ENCODE measurements around the gene NTN4. TPM values are rescaled to one million over a fixed set of nuclear protein-coding genes. Genes with fewer than 3 reads are reported as not detected.
"Not testable (repeated sequence)": the region's sequence is repeated elsewhere in the genome, so short reads cannot be mapped to it uniquely, and the experiment has no call there.

Gene NTN4
- total RNA-seq, 6 donors from 2014 or later: 74.1 to 115 (median 94.3) TPM

GRCh38 chr12:95658386-95658785 is 132.2 kb downstream of the NTN4 start:
- Histone ChIP-seq H3K4me1 (peaks cover 0 to 2% (median 0%) of the 10 kb centered on the region in 4 donors), H3K9me3 (no peaks in the 10 kb centered on the region), H3K36me3 (peaks cover 0 to 3% (median 0%) of the 10 kb centered on the region in 4 donors), H3K27me3 (no peaks in the 10 kb centered on the region), H3K27ac (no peak overlapping the region), H3K4me3 (no peak overlapping the region)
- no peak for TF ChIP-seq EP300 (IDR thresholded peaks at IDR 0.05)
- no peak for TF ChIP-seq POLR2A (IDR thresholded peaks at IDR 0.05)
- WGBS, 2 donors: 67 to 69% methylated on average over 6 of the region's 6 CpGs
- DNase-seq: no peak
- no peak for ATAC-seq (ENCODE audit: low FRiP score in 2 of 2)

- DNase-seq; H3K36me3 ChIP-seq; ATAC-seq (ENCODE audit: low FRiP score in 2 of 2); H3K4me3 ChIP-seq; H3K4me1 ChIP-seq; H3K27ac ChIP-seq; H3K27me3 ChIP-seq; H3K9me3 ChIP-seq: not testable (repeated sequence)
- WGBS, 2 donors: 79 to 94% methylated on average over 3 of the region's 3 CpGs
Measured at GRCh38 chr12:95654665-95655064, 135.9 kb downstream of the NTN4 start.

- no peak overlapping the region for H3K4me3 ChIP-seq
- H3K9me3 ChIP-seq: no peaks in the 10 kb centered on the region
- H3K27ac ChIP-seq: peak overlapping the region in 1 of 4 donors; percentile 30
- no peaks in the 10 kb centered on the region for H3K27me3 ChIP-seq
- H3K4me1 ChIP-seq: peaks cover 0 to 3% (median 0%) of the 10 kb centered on the region in 4 donors
- peak; percentile 55 to 80 for ATAC-seq (ENCODE audit: low FRiP score in 2 of 2)
- 69 to 73% methylated on average over 9 of the region's 9 CpGs for WGBS, 2 donors
- peak in 1 of 2 donors; percentile 31 for DNase-seq
- no peak for TF ChIP-seq POLR2A (IDR thresholded peaks at IDR 0.05)
- TF ChIP-seq EP300 (IDR thresholded peaks at IDR 0.05): peak in 1 of 4 donors; percentile 67
- no peaks in the 10 kb centered on the region for H3K36me3 ChIP-seq
Measured at GRCh38 chr12:95653771-95654546, 136.6 kb downstream of the NTN4 start.

GRCh38 chr12:95651681-95652080 is 138.9 kb downstream of the NTN4 start:
- 87 to 90% methylated on average over 6 of the region's 6 CpGs for WGBS, 2 donors
- H3K4me1 ChIP-seq: peaks cover 0 to 3% (median 0%) of the 10 kb centered on the region in 4 donors
- H3K27ac ChIP-seq: no peak overlapping the region
- H3K9me3 ChIP-seq: no peaks in the 10 kb centered on the region
- no peaks in the 10 kb centered on the region for H3K27me3 ChIP-seq
- no peaks in the 10 kb centered on the region for H3K36me3 ChIP-seq
- TF ChIP-seq CTCF (IDR thresholded peaks at IDR 0.05) (no peak), EP300 (IDR thresholded peaks at IDR 0.05) (no peak), POLR2AphosphoS5 (IDR thresholded peaks at IDR 0.05) (no peak), POLR2A (IDR thresholded peaks at IDR 0.05) (no peak)
- no peak overlapping the region for H3K4me3 ChIP-seq
- DNase-seq: no peak
- ATAC-seq (ENCODE audit: low FRiP score in 2 of 2): no peak

DNA sequence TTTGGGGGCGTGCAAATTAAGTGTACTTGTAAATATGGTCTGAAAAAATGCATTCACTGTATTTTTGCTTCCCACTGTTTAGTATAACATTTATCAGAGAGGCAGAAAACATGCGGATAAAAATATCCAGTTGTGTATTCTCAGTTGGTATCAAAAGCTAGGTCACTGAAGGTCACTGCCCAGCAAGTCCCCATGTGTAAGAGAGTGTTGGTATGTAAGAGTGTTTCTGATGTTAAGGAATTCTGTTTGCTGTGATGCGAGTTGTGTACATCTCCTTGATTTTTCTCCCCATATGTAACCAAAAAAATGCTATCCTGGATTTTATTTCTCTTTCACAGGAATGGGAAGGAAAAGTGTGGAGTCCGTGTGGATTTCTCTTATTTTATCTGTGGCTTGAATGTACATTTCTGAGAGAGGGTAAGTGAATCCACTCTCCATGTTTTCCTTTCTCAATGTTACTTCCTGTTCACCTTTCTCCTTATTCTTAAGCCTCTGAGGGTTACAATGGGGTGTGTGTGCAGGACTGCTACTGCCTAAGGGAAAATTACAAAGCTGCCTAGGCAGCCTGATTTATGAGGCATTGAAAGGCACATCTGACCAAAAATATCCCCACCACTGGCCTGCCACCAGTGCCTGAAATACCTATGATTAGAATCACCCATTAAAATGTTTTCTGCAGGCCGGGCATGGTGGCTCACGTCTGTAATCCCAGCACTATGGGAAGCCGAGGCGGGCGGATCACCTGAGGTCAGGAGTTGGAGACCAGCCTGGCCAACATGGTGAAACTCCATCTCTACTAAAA is 141.4 kb downstream of the NTN4 start:
- no peaks in the 10 kb centered on the region for H3K27me3 ChIP-seq
- TF ChIP-seq CTCF (IDR thresholded peaks at IDR 0.05) (no peak), POLR2AphosphoS5 (IDR thresholded peaks at IDR 0.05) (no peak), EP300 (IDR thresholded peaks at IDR 0.05) (no peak), POLR2A (IDR thresholded peaks at IDR 0.05) (no peak)
- H3K36me3 ChIP-seq: no peaks in the 10 kb centered on the region
- H3K4me1 ChIP-seq: peaks cover 0 to 3% (median 0%) of the 10 kb centered on the region in 4 donors
- H3K4me3 ChIP-seq: no peak overlapping the region
- H3K27ac ChIP-seq: no peak overlapping the region
- DNase-seq (no peak), ATAC-seq (ENCODE audit: low FRiP score in 2 of 2) (no peak)
- 78% methylated on average over 8 to 9 of the region's 9 CpGs for WGBS, 2 donors
- H3K9me3 ChIP-seq: no peaks in the 10 kb centered on the region

- Histone ChIP-seq H3K27me3 (no peaks in the 10 kb centered on the region), H3K9me3 (no peaks in the 10 kb centered on the region), H3K27ac (no peak overlapping the region), H3K36me3 (no peaks in the 10 kb centered on the region), H3K4me3 (no peak overlapping the region), H3K4me1 (peaks cover 0 to 3% (median 0%) of the 10 kb centered on the region in 4 donors)
- 52 to 74% methylated on average over 5 of the region's 5 CpGs for WGBS, 2 donors
- DNase-seq: no peak
- TF ChIP-seq EP300 (IDR thresholded peaks at IDR 0.05): no peak
- no peak for TF ChIP-seq POLR2AphosphoS5 (IDR thresholded peaks at IDR 0.05)
- TF ChIP-seq CTCF (IDR thresholded peaks at IDR 0.05): no peak
- no peak for TF ChIP-seq POLR2A (IDR thresholded peaks at IDR 0.05)
- peak in 1 of 2 donors; percentile 46 for ATAC-seq (ENCODE audit: low FRiP score in 2 of 2)
Measured at GRCh38 chr12:95646781-95647190, 143.8 kb downstream of the NTN4 start.
